Uterus (tissue), 2 donors: Measurements from ENCODE around the gene KCNIP1.

Experiments used
- POLR2A ChIP-seq, 2 donors: fragments of 450-650 bp; IDR thresholded peaks; one replicate each; pipeline ENCODE4 v1.6.1; 2016; ENCODE audit warnings: antibody characterized with exemption in 2 of 2, mild to moderate bottlenecking in 1 of 2, moderate library complexity in 1 of 2
- TF ChIP-seq, protein P1 (sequence below), 4 experiments: fragments of 200-600 bp in 2 of 4; fragments of 450-650 bp in 2 of 4; sonication (generic) in 2 of 4; IDR thresholded peaks; one replicate each; pipeline ENCODE4 v1.5.1; 2016 to 2019; ENCODE audit warnings: antibody characterized with exemption in 4 of 4, mild to moderate bottlenecking in 2 of 4, moderate library complexity in 1 of 4

DNA sequence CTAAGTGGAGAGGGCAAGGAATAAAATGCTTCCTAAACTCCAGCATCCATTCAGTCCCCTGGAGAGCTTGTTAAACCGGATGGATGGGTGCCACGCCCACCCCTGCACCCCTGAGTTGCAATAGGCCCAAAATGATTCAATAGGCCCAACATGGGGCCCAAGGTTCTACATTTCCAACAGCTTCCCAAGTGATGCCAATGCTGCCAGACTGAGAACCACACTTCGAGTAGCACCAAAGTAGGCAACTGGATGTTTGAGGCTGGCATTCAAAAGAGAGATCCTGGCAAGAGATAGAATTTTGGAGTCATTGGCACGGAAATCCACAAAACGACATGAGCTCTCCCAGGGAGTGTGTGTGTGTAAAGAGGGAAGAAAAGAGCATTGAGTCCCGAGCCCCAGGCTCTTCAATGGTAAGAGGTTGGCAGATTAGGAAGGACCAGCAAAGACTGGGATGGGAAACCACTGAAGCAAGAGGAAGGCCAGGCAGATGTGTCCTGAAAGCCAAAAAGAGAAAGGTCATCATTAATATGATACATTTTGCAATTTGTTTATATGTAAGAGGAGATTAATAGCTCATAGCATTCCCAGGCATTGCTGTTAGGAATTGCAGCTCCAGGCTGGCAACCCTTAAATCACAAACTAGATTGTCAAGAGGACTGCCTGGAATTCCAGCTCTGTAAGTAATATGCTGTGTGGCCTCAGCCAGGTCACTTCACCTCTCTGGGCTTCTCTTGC, 130.6 kb downstream of the KCNIP1 start:
- no peak for TF ChIP-seq POLR2A (IDR thresholded peaks at IDR 0.05)
- TF ChIP-seq, protein P1, sequence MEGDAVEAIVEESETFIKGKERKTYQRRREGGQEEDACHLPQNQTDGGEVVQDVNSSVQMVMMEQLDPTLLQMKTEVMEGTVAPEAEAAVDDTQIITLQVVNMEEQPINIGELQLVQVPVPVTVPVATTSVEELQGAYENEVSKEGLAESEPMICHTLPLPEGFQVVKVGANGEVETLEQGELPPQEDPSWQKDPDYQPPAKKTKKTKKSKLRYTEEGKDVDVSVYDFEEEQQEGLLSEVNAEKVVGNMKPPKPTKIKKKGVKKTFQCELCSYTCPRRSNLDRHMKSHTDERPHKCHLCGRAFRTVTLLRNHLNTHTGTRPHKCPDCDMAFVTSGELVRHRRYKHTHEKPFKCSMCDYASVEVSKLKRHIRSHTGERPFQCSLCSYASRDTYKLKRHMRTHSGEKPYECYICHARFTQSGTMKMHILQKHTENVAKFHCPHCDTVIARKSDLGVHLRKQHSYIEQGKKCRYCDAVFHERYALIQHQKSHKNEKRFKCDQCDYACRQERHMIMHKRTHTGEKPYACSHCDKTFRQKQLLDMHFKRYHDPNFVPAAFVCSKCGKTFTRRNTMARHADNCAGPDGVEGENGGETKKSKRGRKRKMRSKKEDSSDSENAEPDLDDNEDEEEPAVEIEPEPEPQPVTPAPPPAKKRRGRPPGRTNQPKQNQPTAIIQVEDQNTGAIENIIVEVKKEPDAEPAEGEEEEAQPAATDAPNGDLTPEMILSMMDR (IDR thresholded peaks at IDR 0.05): no peak
